GM23338 (cell line): Measurements from ENCODE around the gene PLA2G7. TPM values are rescaled to one million over a fixed set of nuclear protein-coding genes. Genes with fewer than 3 reads are reported as not detected.

ENCODE experiments used
- ATAC-seq: fragments of 200-7000 bp; cut with Tn5 transposase; 3 replicates; pipeline ENCODE4 v1.9.1; 2020
- DNase-seq: peaks from one replicate; pipeline ENCODE4 v3.0.0-alpha.2; 2015; ENCODE audit warnings: low spot score
- H2AFZ ChIP-seq: fragments of 200-600 bp; sonication (generic); 2 replicates; pipeline ENCODE4 v1.8.0; 2016; ENCODE audit warnings: antibody characterized with exemption, mild to moderate bottlenecking, moderate library complexity
- H3F3A ChIP-seq: fragments of 200-600 bp; sonication (generic); replicated peaks from 2 replicates; pipeline ENCODE4 v1.8.0; 2017; ENCODE audit warnings: antibody characterized with exemption, mixed run types, low read depth
- H3K27ac ChIP-seq: fragments of 200-600 bp; sonication (generic); 2 replicates; pipeline ENCODE4 v1.6.1; 2016; ENCODE audit warnings: low read depth
- H3K27me3 ChIP-seq: fragments of 200-600 bp; sonication (generic); 2 replicates; pipeline ENCODE4 v1.8.0; 2016; ENCODE audit warnings: mild to moderate bottlenecking, mixed run types, moderate library complexity; ENCODE audit not compliant: insufficient read depth
- H3K36me3 ChIP-seq: fragments of 200-600 bp; sonication (generic); 2 replicates; pipeline ENCODE4 v1.8.0; 2016; ENCODE audit warnings: mild to moderate bottlenecking; ENCODE audit not compliant: insufficient read depth
- H3K4me1 ChIP-seq: fragments of 200-600 bp; sonication (generic); 2 replicates; pipeline ENCODE4 v1.8.0; 2016; ENCODE audit warnings: mild to moderate bottlenecking, moderate library complexity; ENCODE audit not compliant: insufficient read depth
- H3K4me2 ChIP-seq: fragments of 200-600 bp; sonication (generic); 2 replicates; pipeline ENCODE4 v1.7.1; 2017; ENCODE audit warnings: mixed run types
- H3K4me3 ChIP-seq: fragments of 200-600 bp; sonication (generic); 2 replicates; pipeline ENCODE4 v1.6.1; 2016; ENCODE audit warnings: mixed run types
- H3K79me2 ChIP-seq: fragments of 200-600 bp; sonication (generic); replicated peaks from 2 replicates; pipeline ENCODE4 v1.8.0; 2017; ENCODE audit warnings: mild to moderate bottlenecking; ENCODE audit not compliant: insufficient read depth
- H3K9me2 ChIP-seq: fragments of 200-600 bp; sonication (generic); 2 replicates; pipeline ENCODE4 v1.8.0; 2017; ENCODE audit not compliant: insufficient read depth
- H4K20me1 ChIP-seq: fragments of 200-600 bp; sonication (generic); replicated peaks from 2 replicates; pipeline ENCODE4 v1.8.0; 2017; ENCODE audit warnings: mild to moderate bottlenecking; ENCODE audit not compliant: insufficient read depth
- H3K27ac Mint-ChIP-seq: 2 replicates; pipeline ENCODE4 v1.8.0; 2020; ENCODE audit warnings: inconsistent platforms, mild to moderate bottlenecking, moderate library complexity, mixed read lengths
- H3K27me3 Mint-ChIP-seq: 3 replicates; pipeline ENCODE4 v1.8.0; 2022; ENCODE audit warnings: low read depth, mild to moderate bottlenecking, moderate library complexity, mixed read lengths, inconsistent platforms; ENCODE audit not compliant: insufficient read depth, poor library complexity
- H3K36me3 Mint-ChIP-seq: 3 replicates; pipeline ENCODE4 v1.8.0; 2021; ENCODE audit warnings: low read depth, mild to moderate bottlenecking, inconsistent platforms, moderate library complexity, mixed read lengths
- H3K4me1 Mint-ChIP-seq: 3 replicates; pipeline ENCODE4 v1.8.0; 2020; ENCODE audit warnings: mild to moderate bottlenecking, inconsistent platforms, mixed read lengths
- H3K4me3 Mint-ChIP-seq: 3 replicates; pipeline ENCODE4 v1.8.0; 2021; ENCODE audit warnings: moderate library complexity, mild to moderate bottlenecking, inconsistent platforms, mixed read lengths
- H3K9me3 Mint-ChIP-seq: 3 replicates; pipeline ENCODE4 v1.8.0; 2020; ENCODE audit warnings: moderate library complexity, mild to moderate bottlenecking, inconsistent platforms, mixed read lengths
- CREB1 ChIP-seq: fragments of 250-450 bp; sonication (Bioruptor Pico); IDR thresholded peaks from 2 replicates; pipeline ENCODE4 v1.5.0; 2020; ENCODE audit warnings: low read depth, mild to moderate bottlenecking, moderate library complexity
- ETS1 ChIP-seq: IDR thresholded peaks from 2 replicates; pipeline ENCODE4 v1.6.1; 2016; ENCODE audit warnings: antibody characterized with exemption
- EZH2 ChIP-seq: fragments of 200-600 bp; sonication (generic); IDR thresholded peaks from one replicate; pipeline ENCODE4 v1.8.0; 2017; ENCODE audit warnings: antibody characterized with exemption, mild to moderate bottlenecking, low read depth; ENCODE audit not compliant: unreplicated experiment
- EZH2phosphoT487 ChIP-seq: fragments of 200-600 bp; sonication (generic); IDR thresholded peaks from one replicate; pipeline ENCODE4 v1.8.1; 2018; ENCODE audit warnings: antibody characterized with exemption; ENCODE audit not compliant: unreplicated experiment
- JUNB ChIP-seq: IDR thresholded peaks from one replicate; pipeline ENCODE4 v1.6.1; 2016; ENCODE audit warnings: antibody characterized with exemption; ENCODE audit not compliant: unreplicated experiment
- NANOG ChIP-seq: IDR thresholded peaks from 2 replicates; pipeline ENCODE4 v1.6.1; 2016; ENCODE audit warnings: antibody characterized with exemption, borderline replicate concordance
- REST ChIP-seq: IDR thresholded peaks from one replicate; pipeline ENCODE4 v1.6.1; 2018; ENCODE audit warnings: antibody characterized with exemption; ENCODE audit not compliant: unreplicated experiment
- STAT1 ChIP-seq: IDR thresholded peaks from one replicate; pipeline ENCODE4 v1.6.1; 2016; ENCODE audit warnings: antibody characterized with exemption; ENCODE audit not compliant: unreplicated experiment
- ZNF114 ChIP-seq: fragments of 250-450 bp; sonication (Bioruptor Pico); IDR thresholded peaks from 2 replicates; pipeline ENCODE4 v1.5.0; 2020; ENCODE audit warnings: mild to moderate bottlenecking, moderate library complexity
- polyA plus RNA-seq: library from polyadenylated mRNA; unstranded; fragments of >200 nt; fragmentation: Nextera tagmentation; extraction: Ambion mirVana; gene quantifications from 2 replicates; pipeline ENCODE4 v1.2.1, GENCODE V29; 2016
- total RNA-seq: library from RNA; depleted of rRNA; stranded (reverse); fragments of >200 nt; shearing (Covaris generic); gene quantifications from 2 replicates; pipeline ENCODE4 v1.2.3, GENCODE V29; 2014
- TF ChIP-seq, protein P1 (sequence below), 2 experiments: fragments of 200-600 bp in 1 of 2; sonication (generic) in 1 of 2; conservative IDR thresholded peaks; 2 replicates each; pipeline versions ENCODE4 v1.5.1 to v1.6.1; 2016 to 2017; ENCODE audit warnings: antibody characterized with exemption in 2 of 2, low read depth in 2 of 2, mild to moderate bottlenecking in 2 of 2, moderate library complexity in 1 of 2
- TF ChIP-seq, protein P2 (sequence below): fragments of 250-450 bp; sonication (Bioruptor Pico); IDR thresholded peaks from 2 replicates; pipeline ENCODE4 v1.5.0; 2020; ENCODE audit warnings: mild to moderate bottlenecking, moderate library complexity

Gene PLA2G7
- total and polyA plus RNA-seq, 2 experiments from 2014 or later: 2.4 to 2.8 TPM

- no peak for TF ChIP-seq REST
- TF ChIP-seq ETS1: no peak
- TF ChIP-seq ZNF114 (CRISPR knock-in tag): no peak
- TF ChIP-seq EZH2: no peak
- TF ChIP-seq, protein P1, sequence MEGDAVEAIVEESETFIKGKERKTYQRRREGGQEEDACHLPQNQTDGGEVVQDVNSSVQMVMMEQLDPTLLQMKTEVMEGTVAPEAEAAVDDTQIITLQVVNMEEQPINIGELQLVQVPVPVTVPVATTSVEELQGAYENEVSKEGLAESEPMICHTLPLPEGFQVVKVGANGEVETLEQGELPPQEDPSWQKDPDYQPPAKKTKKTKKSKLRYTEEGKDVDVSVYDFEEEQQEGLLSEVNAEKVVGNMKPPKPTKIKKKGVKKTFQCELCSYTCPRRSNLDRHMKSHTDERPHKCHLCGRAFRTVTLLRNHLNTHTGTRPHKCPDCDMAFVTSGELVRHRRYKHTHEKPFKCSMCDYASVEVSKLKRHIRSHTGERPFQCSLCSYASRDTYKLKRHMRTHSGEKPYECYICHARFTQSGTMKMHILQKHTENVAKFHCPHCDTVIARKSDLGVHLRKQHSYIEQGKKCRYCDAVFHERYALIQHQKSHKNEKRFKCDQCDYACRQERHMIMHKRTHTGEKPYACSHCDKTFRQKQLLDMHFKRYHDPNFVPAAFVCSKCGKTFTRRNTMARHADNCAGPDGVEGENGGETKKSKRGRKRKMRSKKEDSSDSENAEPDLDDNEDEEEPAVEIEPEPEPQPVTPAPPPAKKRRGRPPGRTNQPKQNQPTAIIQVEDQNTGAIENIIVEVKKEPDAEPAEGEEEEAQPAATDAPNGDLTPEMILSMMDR (conservative IDR thresholded peaks at IDR 0.05; ENCODE audit: low read depth in 2 of 2): no peak
Observed at GRCh38 chr6:46720401-46720800, 14.8 kb downstream of the PLA2G7 start (continued).

GRCh38 chr6:46719099-46719498 is 16.1 kb downstream of the PLA2G7 start:
- Mint-ChIP-seq H3K27me3 (no peaks in the 10 kb centered on the region), H3K4me1 (no peaks in the 10 kb centered on the region), H3K27ac (no peak overlapping the region), H3K36me3 (no peaks in the 10 kb centered on the region), H3K4me3 (no peak overlapping the region), H3K9me3 (no peaks in the 10 kb centered on the region)
- no peak overlapping the region for H2AFZ ChIP-seq
- no peaks in the 10 kb centered on the region for H3K36me3 ChIP-seq
- no peaks in the 10 kb centered on the region for H3K4me1 ChIP-seq
- no peak for ATAC-seq
- peaks cover 8% of the 10 kb centered on the region for H3K9me2 ChIP-seq
- H4K20me1 ChIP-seq: no peaks in the 10 kb centered on the region
- H3K27ac ChIP-seq: no peak overlapping the region
- no peak overlapping the region for H3K4me3 ChIP-seq
- no peaks in the 10 kb centered on the region for H3F3A ChIP-seq
- H3K4me2 ChIP-seq: no peak overlapping the region
- no peaks in the 10 kb centered on the region for H3K27me3 ChIP-seq
- no peaks in the 10 kb centered on the region for H3K79me2 ChIP-seq
- DNase-seq: no peak
- TF ChIP-seq, protein P2, sequence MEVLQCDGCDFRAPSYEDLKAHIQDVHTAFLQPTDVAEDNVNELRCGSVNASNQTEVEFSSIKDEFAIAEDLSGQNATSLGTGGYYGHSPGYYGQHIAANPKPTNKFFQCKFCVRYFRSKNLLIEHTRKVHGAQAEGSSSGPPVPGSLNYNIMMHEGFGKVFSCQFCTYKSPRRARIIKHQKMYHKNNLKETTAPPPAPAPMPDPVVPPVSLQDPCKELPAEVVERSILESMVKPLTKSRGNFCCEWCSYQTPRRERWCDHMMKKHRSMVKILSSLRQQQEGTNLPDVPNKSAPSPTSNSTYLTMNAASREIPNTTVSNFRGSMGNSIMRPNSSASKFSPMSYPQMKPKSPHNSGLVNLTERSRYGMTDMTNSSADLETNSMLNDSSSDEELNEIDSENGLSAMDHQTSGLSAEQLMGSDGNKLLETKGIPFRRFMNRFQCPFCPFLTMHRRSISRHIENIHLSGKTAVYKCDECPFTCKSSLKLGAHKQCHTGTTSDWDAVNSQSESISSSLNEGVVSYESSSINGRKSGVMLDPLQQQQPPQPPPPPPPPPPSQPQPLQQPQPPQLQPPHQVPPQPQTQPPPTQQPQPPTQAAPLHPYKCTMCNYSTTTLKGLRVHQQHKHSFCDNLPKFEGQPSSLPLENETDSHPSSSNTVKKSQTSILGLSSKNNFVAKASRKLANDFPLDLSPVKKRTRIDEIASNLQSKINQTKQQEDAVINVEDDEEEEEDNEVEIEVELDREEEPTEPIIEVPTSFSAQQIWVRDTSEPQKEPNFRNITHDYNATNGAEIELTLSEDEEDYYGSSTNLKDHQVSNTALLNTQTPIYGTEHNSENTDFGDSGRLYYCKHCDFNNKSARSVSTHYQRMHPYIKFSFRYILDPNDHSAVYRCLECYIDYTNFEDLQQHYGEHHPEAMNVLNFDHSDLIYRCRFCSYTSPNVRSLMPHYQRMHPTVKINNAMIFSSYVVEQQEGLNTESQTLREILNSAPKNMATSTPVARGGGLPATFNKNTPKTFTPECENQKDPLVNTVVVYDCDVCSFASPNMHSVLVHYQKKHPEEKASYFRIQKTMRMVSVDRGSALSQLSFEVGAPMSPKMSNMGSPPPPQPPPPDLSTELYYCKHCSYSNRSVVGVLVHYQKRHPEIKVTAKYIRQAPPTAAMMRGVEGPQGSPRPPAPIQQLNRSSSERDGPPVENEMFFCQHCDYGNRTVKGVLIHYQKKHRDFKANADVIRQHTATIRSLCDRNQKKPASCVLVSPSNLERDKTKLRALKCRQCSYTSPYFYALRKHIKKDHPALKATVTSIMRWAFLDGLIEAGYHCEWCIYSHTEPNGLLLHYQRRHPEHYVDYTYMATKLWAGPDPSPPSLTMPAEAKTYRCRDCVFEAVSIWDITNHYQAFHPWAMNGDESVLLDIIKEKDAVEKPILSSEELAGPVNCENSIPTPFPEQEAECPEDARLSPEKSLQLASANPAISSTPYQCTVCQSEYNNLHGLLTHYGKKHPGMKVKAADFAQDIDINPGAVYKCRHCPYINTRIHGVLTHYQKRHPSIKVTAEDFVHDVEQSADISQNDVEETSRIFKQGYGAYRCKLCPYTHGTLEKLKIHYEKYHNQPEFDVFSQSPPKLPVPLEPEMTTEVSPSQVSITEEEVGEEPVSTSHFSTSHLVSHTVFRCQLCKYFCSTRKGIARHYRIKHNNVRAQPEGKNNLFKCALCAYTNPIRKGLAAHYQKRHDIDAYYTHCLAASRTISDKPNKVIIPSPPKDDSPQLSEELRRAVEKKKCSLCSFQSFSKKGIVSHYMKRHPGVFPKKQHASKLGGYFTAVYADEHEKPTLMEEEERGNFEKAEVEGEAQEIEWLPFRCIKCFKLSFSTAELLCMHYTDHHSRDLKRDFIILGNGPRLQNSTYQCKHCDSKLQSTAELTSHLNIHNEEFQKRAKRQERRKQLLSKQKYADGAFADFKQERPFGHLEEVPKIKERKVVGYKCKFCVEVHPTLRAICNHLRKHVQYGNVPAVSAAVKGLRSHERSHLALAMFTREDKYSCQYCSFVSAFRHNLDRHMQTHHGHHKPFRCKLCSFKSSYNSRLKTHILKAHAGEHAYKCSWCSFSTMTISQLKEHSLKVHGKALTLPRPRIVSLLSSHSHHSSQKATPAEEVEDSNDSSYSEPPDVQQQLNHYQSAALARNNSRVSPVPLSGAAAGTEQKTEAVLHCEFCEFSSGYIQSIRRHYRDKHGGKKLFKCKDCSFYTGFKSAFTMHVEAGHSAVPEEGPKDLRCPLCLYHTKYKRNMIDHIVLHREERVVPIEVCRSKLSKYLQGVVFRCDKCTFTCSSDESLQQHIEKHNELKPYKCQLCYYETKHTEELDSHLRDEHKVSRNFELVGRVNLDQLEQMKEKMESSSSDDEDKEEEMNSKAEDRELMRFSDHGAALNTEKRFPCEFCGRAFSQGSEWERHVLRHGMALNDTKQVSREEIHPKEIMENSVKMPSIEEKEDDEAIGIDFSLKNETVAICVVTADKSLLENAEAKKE: no peak
- TF ChIP-seq CREB1 (CRISPR knock-in tag): no peak
- no peak for TF ChIP-seq JUNB
- TF ChIP-seq NANOG: no peak
- no peak for TF ChIP-seq EZH2
- TF ChIP-seq STAT1: no peak
- no peak for TF ChIP-seq EZH2phosphoT487
- no peak for TF ChIP-seq ETS1
- TF ChIP-seq ZNF114 (CRISPR knock-in tag): no peak
